Measurements from ENCODE around the gene LCN12. TPM values are rescaled to one million over a fixed set of nuclear protein-coding genes. Genes with fewer than 3 reads are reported as not detected.
A peak's percentile ranks its signal among the peaks of the same experiment; 100 is the strongest.

The LCN12 gene
- total RNA-seq, 3 donors from 2014 or later = 0.49 to 1.2 (median 0.58) TPM

- ATAC-seq (no peak), DNase-seq (no peak)
- H3K9me3 Mint-ChIP-seq = no peaks in the 10 kb centered on the region
- no peaks in the 10 kb centered on the region for H3K27me3 Mint-ChIP-seq (ENCODE audit: low read depth)
- peaks cover 9% of the 10 kb centered on the region for H3K4me1 Mint-ChIP-seq (ENCODE audit: low read depth)
- H3K36me3 Mint-ChIP-seq (ENCODE audit: insufficient read depth) = peaks cover 4% of the 10 kb centered on the region
- H3K4me3 Mint-ChIP-seq = no peak overlapping the region
These were observed 5.6 kb upstream of the LCN12 start for GRCh38 chr9:136946228-136947027.

GRCh38 chr9:136947028-136947891 lies 4.8 kb upstream of the LCN12 start:
- Mint-ChIP-seq H3K27me3 (ENCODE audit: low read depth) (no peaks in the 10 kb centered on the region), H3K4me1 (ENCODE audit: low read depth) (peaks cover 7% of the 10 kb centered on the region), H3K9me3 (no peaks in the 10 kb centered on the region), H3K4me3 (no peak overlapping the region), H3K36me3 (ENCODE audit: insufficient read depth) (no peaks in the 10 kb centered on the region)
- no peak for ATAC-seq
- no peak for DNase-seq

DNA sequence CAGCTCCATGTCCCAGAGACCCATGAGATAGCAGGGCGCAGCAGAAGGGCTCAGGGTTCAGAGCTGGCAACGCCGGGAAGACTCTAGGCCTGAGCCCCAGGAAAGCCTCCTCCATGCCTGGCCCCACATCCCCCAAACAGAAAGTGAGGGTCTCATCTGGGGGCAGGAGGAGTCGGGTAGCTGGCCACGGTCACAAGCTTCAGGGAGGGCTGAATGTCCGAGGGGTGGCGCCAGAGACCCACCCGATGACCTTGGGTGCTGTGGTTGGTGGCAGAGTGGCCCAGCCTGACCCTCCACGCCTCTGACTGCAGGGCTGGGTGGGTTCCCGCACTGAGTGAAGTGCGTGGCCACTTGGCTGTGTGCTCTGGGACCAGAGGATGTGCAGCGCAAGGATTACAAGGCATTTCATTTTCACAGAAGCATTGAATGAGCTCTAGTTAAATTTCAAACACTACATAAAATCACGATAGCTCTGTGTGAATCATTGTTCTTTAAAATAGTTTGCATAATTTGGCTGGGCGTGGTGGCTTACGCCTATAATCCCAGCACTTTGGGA lies 4.0 kb upstream of the LCN12 start:
- DNase-seq = no peak
- Mint-ChIP-seq H3K36me3 (ENCODE audit: insufficient read depth) (no peaks in the 10 kb centered on the region), H3K4me3 (peak overlapping the region; percentile 80), H3K4me1 (ENCODE audit: low read depth) (peaks cover 7% of the 10 kb centered on the region), H3K27me3 (ENCODE audit: low read depth) (no peaks in the 10 kb centered on the region), H3K9me3 (no peaks in the 10 kb centered on the region)
- no peak for ATAC-seq

DNA sequence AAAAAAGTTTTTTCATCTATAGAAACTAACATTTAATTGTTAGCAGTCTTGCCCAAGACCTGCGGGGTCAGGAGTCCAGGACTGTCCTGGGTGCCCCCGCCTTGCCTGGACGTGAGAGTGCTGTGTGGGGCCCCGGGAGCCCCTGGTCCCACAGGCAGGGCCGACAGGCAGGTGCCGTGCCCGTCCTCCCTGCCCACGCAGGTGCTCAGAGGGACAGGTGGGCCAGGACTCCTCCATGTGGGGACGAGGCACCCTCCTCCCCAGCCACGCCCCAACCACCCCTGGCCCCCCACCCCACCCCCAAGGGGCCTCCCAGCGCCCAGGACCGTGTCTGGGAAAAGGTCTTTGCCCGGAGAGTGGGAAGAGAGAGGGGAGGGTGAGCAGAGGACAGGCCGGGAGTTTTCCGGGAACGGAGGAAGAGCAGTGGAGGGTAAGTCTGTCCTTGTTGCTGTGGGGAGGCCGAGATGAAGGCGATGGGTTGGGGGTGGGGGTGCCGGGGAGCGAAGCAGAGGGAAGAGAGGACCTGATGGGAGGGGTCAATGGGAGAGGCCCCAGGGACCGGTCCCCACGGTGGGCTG lies 2.7 kb upstream of the LCN12 start:
- peak overlapping the region; percentile 80 for H3K4me3 Mint-ChIP-seq
- ATAC-seq = peak in 1 of 2 donors; percentile 2
- no peaks in the 10 kb centered on the region for H3K9me3 Mint-ChIP-seq
- no peak for DNase-seq
- H3K27me3 Mint-ChIP-seq (ENCODE audit: low read depth) = no peaks in the 10 kb centered on the region
- no peaks in the 10 kb centered on the region for H3K36me3 Mint-ChIP-seq (ENCODE audit: insufficient read depth)
- H3K4me1 Mint-ChIP-seq (ENCODE audit: low read depth) = peaks cover 7% of the 10 kb centered on the region

DNA sequence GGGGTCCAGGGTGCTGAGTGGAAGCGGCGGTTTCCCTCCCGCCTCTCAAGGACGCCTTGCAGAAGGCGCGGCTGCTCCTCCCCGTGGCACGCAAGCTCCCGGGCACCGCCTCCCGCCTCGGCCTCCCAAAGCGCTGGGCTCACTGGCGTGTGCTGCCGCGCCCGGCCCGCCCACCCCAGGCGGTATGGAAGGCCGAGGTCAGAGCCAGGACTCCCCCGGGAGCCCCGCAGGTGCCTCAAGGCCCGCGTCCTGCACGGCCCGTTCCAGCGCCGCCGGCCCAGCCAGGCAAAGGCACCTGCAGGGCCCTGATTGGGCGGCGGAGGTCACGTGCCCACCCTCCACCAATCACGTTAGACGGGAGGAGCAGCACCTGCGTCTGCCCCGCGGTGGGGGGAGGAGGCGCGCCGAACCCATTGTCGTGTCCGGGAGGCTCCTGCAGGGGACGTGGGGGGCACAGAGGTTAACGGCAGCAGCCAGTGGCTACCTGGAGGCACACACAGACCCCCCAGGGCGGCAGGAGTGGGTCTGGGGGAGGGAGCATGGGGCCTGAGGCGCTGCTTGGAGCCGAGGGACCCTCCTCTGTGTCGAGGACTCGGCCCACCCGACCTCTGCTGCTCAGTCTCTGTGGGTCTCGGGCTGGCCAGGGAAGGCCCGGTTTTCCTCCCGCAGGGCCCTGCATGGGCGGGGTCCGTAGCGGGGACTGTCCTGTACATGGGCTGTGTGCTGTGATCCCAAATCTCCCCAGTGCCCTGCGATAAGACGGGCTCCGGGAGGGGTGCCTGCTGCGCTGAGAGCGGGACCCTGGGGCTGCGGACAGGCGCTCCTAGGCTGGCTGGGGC lies 2.0 kb upstream of the LCN12 start:
- peak overlapping the region; percentile 80 for H3K4me3 Mint-ChIP-seq
- peaks cover 4% of the 10 kb centered on the region for H3K4me1 Mint-ChIP-seq (ENCODE audit: low read depth)
- H3K27me3 Mint-ChIP-seq (ENCODE audit: low read depth) = no peaks in the 10 kb centered on the region
- DNase-seq = peak; percentile 96
- peak; percentile 96 to 98 for ATAC-seq
- H3K9me3 Mint-ChIP-seq = no peaks in the 10 kb centered on the region
- H3K36me3 Mint-ChIP-seq (ENCODE audit: insufficient read depth) = no peaks in the 10 kb centered on the region

- peaks cover 4% of the 10 kb centered on the region for H3K4me1 Mint-ChIP-seq (ENCODE audit: low read depth)
- DNase-seq = no peak
- H3K4me3 Mint-ChIP-seq = peak overlapping the region; percentile 77
- no peaks in the 10 kb centered on the region for H3K27me3 Mint-ChIP-seq (ENCODE audit: low read depth)
- ATAC-seq = no peak
- no peaks in the 10 kb centered on the region for H3K36me3 Mint-ChIP-seq (ENCODE audit: insufficient read depth)
- H3K9me3 Mint-ChIP-seq = no peaks in the 10 kb centered on the region
These were observed 1.3 kb upstream of the LCN12 start for GRCh38 chr9:136950656-136951276.

GRCh38 chr9:136952321-136952850 lies 313 bp downstream of the LCN12 start:
- no peak for ATAC-seq
- no peak for DNase-seq
- H3K4me3 Mint-ChIP-seq = no peak overlapping the region
- H3K36me3 Mint-ChIP-seq (ENCODE audit: insufficient read depth) = no peaks in the 10 kb centered on the region
- H3K27me3 Mint-ChIP-seq (ENCODE audit: low read depth) = no peaks in the 10 kb centered on the region
- H3K9me3 Mint-ChIP-seq = no peaks in the 10 kb centered on the region
- H3K4me1 Mint-ChIP-seq (ENCODE audit: low read depth) = peaks cover 8% of the 10 kb centered on the region

GRCh38 chr9:136952876-136953770 lies 1.1 kb downstream of the LCN12 start:
- peaks cover 8% of the 10 kb centered on the region for H3K4me1 Mint-ChIP-seq (ENCODE audit: low read depth)

GRCh38 chr9:136953771-136954269 lies 1.7 kb downstream of the LCN12 start:
- no peak overlapping the region for H3K4me3 Mint-ChIP-seq
- no peak for DNase-seq
- no peaks in the 10 kb centered on the region for H3K9me3 Mint-ChIP-seq
- no peak for ATAC-seq
- H3K36me3 Mint-ChIP-seq (ENCODE audit: insufficient read depth) = no peaks in the 10 kb centered on the region
- H3K4me1 Mint-ChIP-seq (ENCODE audit: low read depth) = peaks cover 8% of the 10 kb centered on the region
- no peaks in the 10 kb centered on the region for H3K27me3 Mint-ChIP-seq (ENCODE audit: low read depth)

More at GRCh38 chr9:136952876-136953770, 1.1 kb downstream of the LCN12 start:
- Mint-ChIP-seq H3K4me3 (no peak overlapping the region), H3K9me3 (no peaks in the 10 kb centered on the region), H3K36me3 (ENCODE audit: insufficient read depth) (no peaks in the 10 kb centered on the region), H3K27me3 (ENCODE audit: low read depth) (no peaks in the 10 kb centered on the region)
- no peak for DNase-seq
- no peak for ATAC-seq

DNA sequence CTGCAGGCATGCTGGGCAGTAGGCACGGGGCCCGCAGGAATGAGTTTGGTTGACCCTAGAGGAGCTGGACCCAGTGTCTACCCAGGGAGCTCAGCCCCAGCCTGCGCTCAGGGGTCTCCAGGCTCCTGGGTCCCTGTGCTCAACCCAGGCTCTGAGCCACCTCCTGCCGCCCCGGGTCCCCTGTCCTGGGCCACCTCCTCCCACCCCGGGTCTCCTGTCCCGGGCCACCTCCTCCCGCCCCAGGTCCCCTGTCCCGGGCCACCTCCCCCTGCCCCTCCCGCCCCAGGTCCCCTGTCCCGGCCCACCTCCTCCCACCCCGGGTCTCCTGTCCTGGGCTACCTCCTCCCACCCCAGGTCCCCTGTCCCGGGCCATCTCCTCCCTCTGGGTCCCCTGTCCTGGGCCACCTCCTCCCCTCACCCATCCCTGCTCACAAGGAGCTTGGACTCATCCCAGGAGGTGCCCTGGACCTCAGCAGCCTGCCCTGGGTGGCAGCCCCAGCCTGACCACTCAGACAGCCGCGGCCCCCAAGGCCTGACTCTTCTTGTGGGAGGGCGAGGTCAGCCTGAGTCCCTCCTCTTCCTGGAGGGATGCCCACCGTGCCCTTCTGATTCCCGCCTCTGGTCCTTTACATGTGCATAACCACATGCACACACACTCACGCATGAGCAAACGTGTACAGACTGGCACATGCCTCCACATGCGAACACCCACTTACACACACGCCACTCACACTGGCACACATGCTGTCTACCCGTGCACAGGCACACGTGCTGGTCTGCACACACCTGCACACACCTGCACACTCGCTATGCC lies 2.4 kb downstream of the LCN12 start:
- Mint-ChIP-seq H3K27me3 (ENCODE audit: low read depth) (no peaks in the 10 kb centered on the region), H3K4me3 (no peak overlapping the region), H3K36me3 (ENCODE audit: insufficient read depth) (no peaks in the 10 kb centered on the region), H3K9me3 (no peaks in the 10 kb centered on the region), H3K4me1 (ENCODE audit: low read depth) (peaks cover 11% of the 10 kb centered on the region)
- DNase-seq = no peak
- no peak for ATAC-seq

- Mint-ChIP-seq H3K4me1 (ENCODE audit: low read depth) (peaks cover 15% of the 10 kb centered on the region), H3K9me3 (no peaks in the 10 kb centered on the region), H3K36me3 (ENCODE audit: insufficient read depth) (no peaks in the 10 kb centered on the region), H3K27me3 (ENCODE audit: low read depth) (no peaks in the 10 kb centered on the region), H3K4me3 (no peak overlapping the region)
- no peak for ATAC-seq
- no peak for DNase-seq
These were observed 3.3 kb downstream of the LCN12 start for GRCh38 chr9:136955202-136955942.

Data from activated T-cell treated with anti-CD3 and anti-CD28 coated beads, Interleukin-2, amount 50 U/mL, for 4 hours (primary cell).